A549 (cell line): ENCODE measurements around the gene TMCC2.

Experiments
- CHD4 ChIP-seq: fragments of 200-600 bp; sonication (generic); IDR thresholded peaks from 2 replicates; pipeline ENCODE4 v1.6.1; 2016; ENCODE audit warnings: antibody characterized with exemption, mild to moderate bottlenecking, borderline replicate concordance
- JUNB ChIP-seq: fragments of >200 bp; sonication (Bioruptor Twin); formaldehyde crosslinking; IDR thresholded peaks from 2 replicates; pipeline ENCODE4 v1.6.1; 2016
- POLR2AphosphoS2 ChIP-seq: conservative IDR thresholded peaks from 2 replicates; pipeline ENCODE4 v1.6.1; 2012; ENCODE audit warnings: low read length, improper control_type of control experiment, inconsistent platforms
- ZSCAN20 ChIP-seq: fragments of 250-450 bp; sonication (Bioruptor Pico); IDR thresholded peaks from 2 replicates; pipeline ENCODE4 v1.8.0; 2022; ENCODE audit warnings: mild to moderate bottlenecking, moderate library complexity
- TF ChIP-seq, protein P1 (sequence below): fragments of 200-600 bp; sonication (generic); IDR thresholded peaks from 2 replicates; pipeline ENCODE4 v1.6.1; 2016; ENCODE audit warnings: antibody characterized with exemption, mild to moderate bottlenecking, moderate library complexity

DNA sequence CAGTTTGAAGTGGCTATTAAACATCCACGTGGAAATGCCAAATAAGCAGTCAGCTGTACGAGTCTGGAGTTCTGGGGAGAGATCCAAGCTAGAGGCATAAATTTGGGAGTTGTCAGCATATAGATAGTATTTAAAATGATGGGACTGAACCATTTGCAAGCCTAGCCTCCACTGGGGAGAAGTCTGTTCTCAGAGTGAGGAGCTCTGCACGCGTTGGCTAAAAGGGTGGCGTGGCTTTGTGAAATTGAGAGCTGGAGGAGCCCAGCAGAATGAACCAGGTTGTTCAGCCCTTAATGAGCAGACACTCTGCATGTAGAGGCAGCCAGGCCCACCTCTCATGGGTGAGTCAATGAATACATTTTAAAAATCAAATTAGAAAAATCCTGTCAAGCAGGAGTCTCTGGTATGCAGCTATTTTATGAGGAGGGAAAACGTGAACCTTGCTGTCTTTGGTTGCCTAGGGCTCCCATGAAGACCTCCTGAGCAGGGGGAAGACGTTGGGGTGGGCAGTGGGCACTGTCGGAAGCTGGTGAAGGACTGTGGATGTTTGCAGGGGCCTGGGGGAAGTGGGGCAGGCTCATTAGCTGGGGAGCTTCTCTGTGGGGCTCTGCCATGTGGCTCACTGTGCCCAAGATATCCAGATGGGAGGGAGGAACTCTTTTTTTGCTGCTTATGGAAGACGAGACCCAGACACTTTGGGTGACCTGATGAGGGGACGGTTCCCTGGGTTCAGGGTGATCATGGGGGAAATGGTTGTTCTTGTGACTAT is 18.8 kb downstream of the TMCC2 start:
- TF ChIP-seq CHD4 (no peak), JUNB (no peak), ZSCAN20 (no peak), POLR2AphosphoS2 (no peak)
- TF ChIP-seq, protein P1, sequence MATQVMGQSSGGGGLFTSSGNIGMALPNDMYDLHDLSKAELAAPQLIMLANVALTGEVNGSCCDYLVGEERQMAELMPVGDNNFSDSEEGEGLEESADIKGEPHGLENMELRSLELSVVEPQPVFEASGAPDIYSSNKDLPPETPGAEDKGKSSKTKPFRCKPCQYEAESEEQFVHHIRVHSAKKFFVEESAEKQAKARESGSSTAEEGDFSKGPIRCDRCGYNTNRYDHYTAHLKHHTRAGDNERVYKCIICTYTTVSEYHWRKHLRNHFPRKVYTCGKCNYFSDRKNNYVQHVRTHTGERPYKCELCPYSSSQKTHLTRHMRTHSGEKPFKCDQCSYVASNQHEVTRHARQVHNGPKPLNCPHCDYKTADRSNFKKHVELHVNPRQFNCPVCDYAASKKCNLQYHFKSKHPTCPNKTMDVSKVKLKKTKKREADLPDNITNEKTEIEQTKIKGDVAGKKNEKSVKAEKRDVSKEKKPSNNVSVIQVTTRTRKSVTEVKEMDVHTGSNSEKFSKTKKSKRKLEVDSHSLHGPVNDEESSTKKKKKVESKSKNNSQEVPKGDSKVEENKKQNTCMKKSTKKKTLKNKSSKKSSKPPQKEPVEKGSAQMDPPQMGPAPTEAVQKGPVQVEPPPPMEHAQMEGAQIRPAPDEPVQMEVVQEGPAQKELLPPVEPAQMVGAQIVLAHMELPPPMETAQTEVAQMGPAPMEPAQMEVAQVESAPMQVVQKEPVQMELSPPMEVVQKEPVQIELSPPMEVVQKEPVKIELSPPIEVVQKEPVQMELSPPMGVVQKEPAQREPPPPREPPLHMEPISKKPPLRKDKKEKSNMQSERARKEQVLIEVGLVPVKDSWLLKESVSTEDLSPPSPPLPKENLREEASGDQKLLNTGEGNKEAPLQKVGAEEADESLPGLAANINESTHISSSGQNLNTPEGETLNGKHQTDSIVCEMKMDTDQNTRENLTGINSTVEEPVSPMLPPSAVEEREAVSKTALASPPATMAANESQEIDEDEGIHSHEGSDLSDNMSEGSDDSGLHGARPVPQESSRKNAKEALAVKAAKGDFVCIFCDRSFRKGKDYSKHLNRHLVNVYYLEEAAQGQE: no peak
